Body of pancreas (tissue), 4 donors: ENCODE measurements around the gene SLC47A2. TPM values are rescaled to one million over a fixed set of nuclear protein-coding genes. Genes with fewer than 3 reads are reported as not detected.
A peak's percentile ranks its signal among the peaks of the same experiment; 100 is the strongest.

Source experiments
- ATAC-seq: fragments of 150-250 bp; one replicate; pipeline ENCODE4 v1.9.1; 2016
- DNase-seq, 4 donors: peaks; one replicate each; pipeline ENCODE4 v3.0.0-alpha.2; 2019
- H3K27ac ChIP-seq, 4 donors: fragments of 200-600 bp; sonication (generic); 1 replicate in 3 of 4; 2 replicates in 1 of 4; pipeline versions ENCODE4 v1.5.1 to v1.6.1; 2016 to 2019; ENCODE audit warnings: mild to moderate bottlenecking in 1 of 4, mixed read lengths in 1 of 4, moderate library complexity in 1 of 4
- H3K27me3 ChIP-seq, 2 donors: fragments of 200-600 bp; sonication (generic); one replicate each; pipeline ENCODE4 v1.6.0; 2016; ENCODE audit warnings: mild to moderate bottlenecking in 1 of 2
- H3K36me3 ChIP-seq, 2 donors: fragments of 200-600 bp; sonication (generic); replicated peaks in 1 of 2; 2 replicates each; pipeline ENCODE4 v1.5.1; 2016; ENCODE audit warnings: low read depth in 2 of 2; ENCODE audit not compliant: insufficient read depth in 1 of 2
- H3K4me1 ChIP-seq: fragments of 200-600 bp; sonication (generic); one replicate; pipeline ENCODE4 v1.6.0; 2016
- H3K4me3 ChIP-seq, 2 donors: fragments of 200-600 bp; sonication (generic); 1 replicate in 1 of 2; 2 replicates in 1 of 2; pipeline ENCODE4 v1.5.1; 2016 to 2019
- H3K9me3 ChIP-seq, 3 donors: fragments of 200-600 bp; sonication (generic); 1 replicate in 2 of 3; 2 replicates in 1 of 3; pipeline ENCODE4 v1.5.1; 2016
- POLR2A ChIP-seq, 3 donors: fragments of 450-650 bp; IDR thresholded peaks; one replicate each; pipeline ENCODE4 v1.6.1; 2016; ENCODE audit warnings: antibody characterized with exemption in 3 of 3, mild to moderate bottlenecking in 2 of 3
- WGBS, 2 donors: methylation state at CpG; one replicate each; pipeline ENCODE4 v1.1.5; 2017; 5-methylcytosine and 5-hydroxymethylcytosine counted together
- intact Hi-C: fragments of 100-400 bp; cut with DNase I; formaldehyde crosslinking; loops from one replicate; pipeline ENCODE4 v1.15.1; 2023
- total RNA-seq, 2 donors: library from RNA; depleted of rRNA; stranded (reverse); fragments of >200 nt; gene quantifications; one replicate each; pipeline ENCODE4 v1.1.0, GENCODE V29; 2016
- TF ChIP-seq, protein P1 (sequence below), 7 experiments: fragments of 450-650 bp in 4 of 7; fragments of 200-600 bp in 3 of 7; sonication (generic) in 3 of 7; IDR thresholded peaks; one replicate each; pipeline ENCODE4 v1.5.1; 2016 to 2019; ENCODE audit warnings: antibody characterized with exemption in 7 of 7

The SLC47A2 gene
- total RNA-seq, 2 donors from 2014 or later: 0.26 TPM; not detected in 1

DNA sequence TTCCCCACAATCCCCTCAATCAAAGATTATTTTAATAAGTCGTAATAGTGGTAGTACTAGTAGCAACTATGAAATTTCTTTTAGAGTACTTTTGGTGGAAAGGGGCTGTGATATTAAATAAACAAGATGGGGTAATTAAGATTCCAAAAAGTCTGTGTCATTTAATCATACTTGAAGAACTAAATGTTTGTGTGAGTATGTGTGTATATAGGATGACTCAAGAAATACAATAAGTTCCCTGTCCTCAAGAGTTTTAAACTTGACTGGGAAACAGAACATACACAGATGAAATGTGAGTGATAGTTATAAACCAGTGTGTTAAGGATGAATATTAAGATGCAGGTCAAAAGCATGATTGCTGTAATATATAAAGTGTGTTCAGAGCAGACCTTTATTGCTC lies 65.6 kb downstream of the SLC47A2 start:
- H3K27me3 ChIP-seq: no peaks in the 10 kb centered on the region
- no peak overlapping the region for H3K4me3 ChIP-seq
- H3K4me1 ChIP-seq: peaks cover 60% of the 10 kb centered on the region
- DNase-seq (no peak), ATAC-seq (no peak)
- WGBS, 2 donors: 62 to 81% methylated on average over 1 of the region's 1 CpG
- no peaks in the 10 kb centered on the region for H3K9me3 ChIP-seq
- TF ChIP-seq, protein P1, sequence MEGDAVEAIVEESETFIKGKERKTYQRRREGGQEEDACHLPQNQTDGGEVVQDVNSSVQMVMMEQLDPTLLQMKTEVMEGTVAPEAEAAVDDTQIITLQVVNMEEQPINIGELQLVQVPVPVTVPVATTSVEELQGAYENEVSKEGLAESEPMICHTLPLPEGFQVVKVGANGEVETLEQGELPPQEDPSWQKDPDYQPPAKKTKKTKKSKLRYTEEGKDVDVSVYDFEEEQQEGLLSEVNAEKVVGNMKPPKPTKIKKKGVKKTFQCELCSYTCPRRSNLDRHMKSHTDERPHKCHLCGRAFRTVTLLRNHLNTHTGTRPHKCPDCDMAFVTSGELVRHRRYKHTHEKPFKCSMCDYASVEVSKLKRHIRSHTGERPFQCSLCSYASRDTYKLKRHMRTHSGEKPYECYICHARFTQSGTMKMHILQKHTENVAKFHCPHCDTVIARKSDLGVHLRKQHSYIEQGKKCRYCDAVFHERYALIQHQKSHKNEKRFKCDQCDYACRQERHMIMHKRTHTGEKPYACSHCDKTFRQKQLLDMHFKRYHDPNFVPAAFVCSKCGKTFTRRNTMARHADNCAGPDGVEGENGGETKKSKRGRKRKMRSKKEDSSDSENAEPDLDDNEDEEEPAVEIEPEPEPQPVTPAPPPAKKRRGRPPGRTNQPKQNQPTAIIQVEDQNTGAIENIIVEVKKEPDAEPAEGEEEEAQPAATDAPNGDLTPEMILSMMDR (IDR thresholded peaks at IDR 0.05): no peak
- TF ChIP-seq POLR2A (IDR thresholded peaks at IDR 0.05): no peak
- intact Hi-C loops: no loop called here
- peaks cover 0 to 6% of the 10 kb centered on the region in 2 donors for H3K36me3 ChIP-seq
- peak overlapping the region in 3 of 4 donors; percentile 0 to 96 (median 63) for H3K27ac ChIP-seq

DNA sequence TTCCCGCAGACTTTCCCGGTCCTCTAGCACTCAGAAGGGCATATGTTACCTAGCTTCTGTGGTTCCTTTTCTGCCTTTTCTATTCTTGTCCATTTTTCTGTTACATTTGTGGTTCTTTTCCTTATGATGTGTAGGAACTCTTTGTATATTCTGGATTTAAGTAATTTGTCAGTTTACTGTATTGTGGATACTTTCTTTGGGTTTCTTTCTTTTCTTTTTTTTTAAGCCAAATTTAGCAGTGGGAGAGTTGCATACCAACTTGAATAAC lies 67.2 kb downstream of the SLC47A2 start:
- TF ChIP-seq, protein P1 (IDR thresholded peaks at IDR 0.05): no peak
- TF ChIP-seq POLR2A (IDR thresholded peaks at IDR 0.05): no peak
- peaks cover 0 to 4% of the 10 kb centered on the region in 2 donors for H3K36me3 ChIP-seq
- intact Hi-C loops: no loop called here
- H3K9me3 ChIP-seq: no peaks in the 10 kb centered on the region
- H3K4me3 ChIP-seq: peak overlapping the region; percentile 56 to 69
- WGBS, 2 donors: 0% methylated on average over 2 of the region's 2 CpGs
- DNase-seq: no peak
- no peaks in the 10 kb centered on the region for H3K27me3 ChIP-seq
- H3K4me1 ChIP-seq: peaks cover 71% of the 10 kb centered on the region
- H3K27ac ChIP-seq: peak overlapping the region; percentile 91 to 96 (median 93)
- ATAC-seq: no peak

DNA sequence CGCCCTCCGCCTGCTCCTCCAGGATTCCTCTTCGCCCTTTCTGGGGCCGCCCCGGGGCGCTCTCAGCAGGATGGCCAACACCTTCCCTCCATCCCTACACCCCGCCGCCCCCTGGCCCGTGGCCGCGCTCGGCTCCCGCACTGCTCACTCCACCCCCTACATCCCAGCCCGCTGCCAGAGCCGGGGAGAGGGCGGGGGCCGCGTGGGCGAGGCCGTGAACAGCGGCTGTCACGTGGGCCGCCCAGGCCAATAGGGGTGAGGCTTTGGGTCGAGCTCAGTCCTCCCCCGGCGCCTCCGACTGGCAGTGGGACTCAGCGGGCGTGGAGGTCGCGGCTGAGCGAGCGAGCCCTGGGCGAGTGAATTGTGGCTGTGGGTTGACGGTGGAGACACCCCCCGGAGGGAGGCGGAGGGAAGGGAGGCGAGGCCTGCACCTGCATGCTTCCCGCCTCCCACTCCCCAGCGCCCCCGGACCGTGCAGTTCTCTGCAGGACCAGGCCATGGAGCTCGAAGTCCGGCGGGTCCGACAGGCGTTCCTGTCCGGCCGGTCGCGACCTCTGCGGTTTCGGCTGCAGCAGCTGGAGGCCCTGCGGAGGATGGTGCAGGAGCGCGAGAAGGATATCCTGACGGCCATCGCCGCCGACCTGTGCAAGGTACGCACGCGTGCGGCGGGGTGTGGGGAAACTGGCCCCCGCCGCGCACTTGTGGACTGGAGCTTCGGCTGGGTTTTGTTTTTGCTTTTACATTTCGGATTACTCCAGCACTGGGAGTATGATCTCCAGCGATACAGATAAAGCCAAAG lies 67.7 kb downstream of the SLC47A2 start, which contains the start of gene ALDH3A2:
ALDH3A2 (plus strand) TSS at position 277 of the 799 bp plus-strand sequence; CDS start at position 498, 221 bp downstream.
- peak within 1 kb of the TSS; percentile 56 to 69 for H3K4me3 ChIP-seq
- ATAC-seq (peak; percentile 91), DNase-seq (peak; percentile 94 to 97 (median 96))
- 1% methylated on average over 18 to 67 of the region's 71 CpGs for WGBS, 2 donors
- peak; percentile 88 to 96 (median 95) for TF ChIP-seq POLR2A (IDR thresholded peaks at IDR 0.05)
- TF ChIP-seq, protein P1 (IDR thresholded peaks at IDR 0.05): peak in 4 of 7 experiments; percentile 11 to 29 (median 24)
- peaks cover 0 to 3% of the 10 kb centered on the region in 2 donors for H3K36me3 ChIP-seq
- H3K27ac ChIP-seq: peak within 1 kb of the TSS; percentile 91 to 96 (median 93)
- H3K9me3 ChIP-seq: no peaks in the 10 kb centered on the region
- intact Hi-C loops: no loop called here
- H3K4me1 ChIP-seq: peaks cover 71% of the 10 kb centered on the region
- no peaks in the 10 kb centered on the region for H3K27me3 ChIP-seq

DNA sequence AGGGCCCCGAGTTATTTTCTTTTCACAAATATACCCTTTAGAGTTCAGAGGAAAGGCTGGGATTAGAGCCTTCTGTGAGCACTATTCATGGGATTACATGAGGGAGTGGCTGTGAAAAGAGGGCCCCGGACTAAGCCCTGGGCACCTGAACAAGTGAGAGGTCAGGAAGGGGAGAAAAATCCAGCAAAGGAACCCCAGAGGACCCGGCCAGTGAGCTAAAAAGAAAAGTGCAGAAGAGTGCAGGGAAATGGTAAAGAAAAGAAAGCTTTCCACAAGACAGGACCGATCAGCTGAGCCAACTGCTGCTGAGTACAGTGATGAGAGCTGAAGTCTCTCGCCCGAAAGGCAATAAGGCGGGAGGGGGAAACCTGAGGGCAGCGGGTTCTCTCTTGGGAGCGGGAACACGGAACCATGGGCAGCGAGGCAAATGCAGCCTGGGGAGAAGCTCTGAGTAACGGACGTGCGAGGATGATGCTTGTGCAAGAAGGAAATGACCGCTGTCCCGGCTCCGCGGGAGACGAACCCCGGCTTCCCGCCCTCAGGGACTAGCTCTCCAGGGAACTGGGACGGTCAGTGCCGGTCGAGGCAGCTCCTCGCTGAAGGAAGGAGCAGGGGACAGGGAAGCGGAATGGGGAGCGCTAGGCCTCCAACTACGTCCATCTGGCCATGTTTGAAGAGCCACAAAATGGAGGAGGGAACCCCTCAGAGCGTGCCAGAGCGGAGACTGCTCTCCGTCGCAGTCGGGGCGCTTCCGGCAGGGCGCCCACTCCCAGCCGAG lies 68.5 kb downstream of the SLC47A2 start:
- Histone ChIP-seq H3K27me3 (no peaks in the 10 kb centered on the region), H3K36me3 (no peaks in the 10 kb centered on the region), H3K9me3 (no peaks in the 10 kb centered on the region), H3K27ac (peak overlapping the region; percentile 91 to 96 (median 93)), H3K4me1 (peaks cover 68% of the 10 kb centered on the region), H3K4me3 (peak overlapping the region; percentile 56 to 69)
- DNase-seq (peak; percentile 58 to 72 (median 60)), ATAC-seq (peak; percentile 15)
- TF ChIP-seq POLR2A (IDR thresholded peaks at IDR 0.05): no peak
- TF ChIP-seq, protein P1 (IDR thresholded peaks at IDR 0.05): no peak
- 1 to 3% methylated on average over 20 to 37 of the region's 37 CpGs for WGBS, 2 donors
- intact Hi-C loops: no loop called here
